ENCODE measurements around the gene SNX8.
"Not testable (repeated sequence)": the region's sequence is repeated elsewhere in the genome, so short reads cannot be mapped to it uniquely, and the experiment has no call there.

Gene SNX8

GRCh38 chr7:2332606-2333231, 18.5 kb upstream of the SNX8 start:
- DNase-seq, result not testable (repeated sequence)

- DNase-seq, result no peak
These were observed 17.5 kb upstream of the SNX8 start for GRCh38 chr7:2331707-2332106.

- DNase-seq, result no peak
These were observed 16.3 kb upstream of the SNX8 start for GRCh38 chr7:2330493-2330892.

- no peak for DNase-seq
These were observed 12.7 kb upstream of the SNX8 start for GRCh38 chr7:2326951-2327350.

GRCh38 chr7:2325162-2325561, 10.9 kb upstream of the SNX8 start:
- no peak for DNase-seq

- no peak for DNase-seq
These were observed 6.8 kb upstream of the SNX8 start for GRCh38 chr7:2321020-2321419.

GRCh38 chr7:2317556-2318293, 3.5 kb upstream of the SNX8 start:
- no peak for DNase-seq

- no peak for DNase-seq
These were observed 2.3 kb upstream of the SNX8 start for GRCh38 chr7:2316578-2316977.

GRCh38 chr7:2315787-2316186, 1.5 kb upstream of the SNX8 start:
- DNase-seq, result no peak

GRCh38 chr7:2314956-2315530, 802 bp upstream of the SNX8 start:
- DNase-seq, result not testable (repeated sequence)

GRCh38 chr7:2313450-2314208, 612 bp downstream of the SNX8 start:
- DNase-seq, result peak; percentile 55

- no peak for DNase-seq
These were observed 1.8 kb downstream of the SNX8 start for GRCh38 chr7:2312267-2312929.

GRCh38 chr7:2309889-2310331, 4.3 kb downstream of the SNX8 start:
- DNase-seq, result peak; percentile 54

- DNase-seq, result no peak
These were observed 6.5 kb downstream of the SNX8 start for GRCh38 chr7:2307690-2308107.

- DNase-seq, result no peak
These were observed 7.6 kb downstream of the SNX8 start for GRCh38 chr7:2306688-2307087.

GRCh38 chr7:2305258-2305657, 9.0 kb downstream of the SNX8 start:
- not testable (repeated sequence) for DNase-seq

- not testable (repeated sequence) for DNase-seq
These were observed 10.7 kb downstream of the SNX8 start for GRCh38 chr7:2303520-2303919.

GRCh38 chr7:2302743-2303397, 11.4 kb downstream of the SNX8 start:
- DNase-seq, result not testable (repeated sequence)

GRCh38 chr7:2301511-2301863, 12.8 kb downstream of the SNX8 start:
- no peak for DNase-seq

GRCh38 chr7:2299870-2300512, 14.2 kb downstream of the SNX8 start:
- no peak for DNase-seq

- no peak for DNase-seq
These were observed 15.0 kb downstream of the SNX8 start for GRCh38 chr7:2299131-2299829.

Measured in right kidney (tissue), 1 donor.